DND-41 (cell line): ENCODE data around the gene COL13A1.
A peak's percentile ranks its signal among the peaks of the same experiment; 100 is the strongest.

Experiments
- ATAC-seq: fragments of 200-7000 bp; cut with Tn5 transposase; 3 replicates; pipeline ENCODE4 v1.9.1; 2021; ENCODE audit warnings: low read depth; ENCODE audit not compliant: insufficient read depth
- DNase-seq: peaks from one replicate; pipeline ENCODE4 v3.0.0-alpha.2; 2020
- H2AFZ ChIP-seq: 2 replicates; pipeline ENCODE4 v1.6.0; 2012; ENCODE audit warnings: low read depth, low read length
- H3K27ac ChIP-seq: 2 replicates; pipeline ENCODE4 v1.5.1; 2012; ENCODE audit warnings: low read length, inconsistent platforms
- H3K27me3 ChIP-seq: fragments of 200-600 bp; sonication (generic); 2 replicates; pipeline ENCODE4 v1.6.0; 2012; ENCODE audit warnings: low read length, mild to moderate bottlenecking, inconsistent platforms; ENCODE audit not compliant: insufficient read depth, poor library complexity
- H3K36me3 ChIP-seq: 2 replicates; pipeline ENCODE4 v1.5.1; 2012; ENCODE audit warnings: low read length, inconsistent platforms; ENCODE audit not compliant: insufficient read depth
- H3K4me1 ChIP-seq: 2 replicates; pipeline ENCODE4 v1.5.1; 2012; ENCODE audit warnings: mild to moderate bottlenecking, low read length; ENCODE audit not compliant: insufficient read depth
- H3K4me2 ChIP-seq: 2 replicates; pipeline ENCODE4 v1.6.0; 2012; ENCODE audit warnings: mild to moderate bottlenecking, moderate library complexity, low read length, inconsistent platforms; ENCODE audit not compliant: insufficient read depth
- H3K4me3 ChIP-seq, 2 experiments: fragments of 200-600 bp in 1 of 2; shearing (Covaris generic) in 1 of 2; 2 replicates each; pipeline ENCODE4 v1.5.1; 2012 to 2016; ENCODE audit warnings: inconsistent platforms in 2 of 2, low read length in 2 of 2, mild to moderate bottlenecking in 2 of 2, low read depth in 1 of 2, moderate library complexity in 1 of 2
- H3K79me2 ChIP-seq: 2 replicates; pipeline ENCODE4 v1.6.0; 2012; ENCODE audit warnings: low read length, inconsistent platforms; ENCODE audit not compliant: insufficient read depth
- H3K9ac ChIP-seq: 2 replicates; pipeline ENCODE4 v1.6.0; 2012; ENCODE audit warnings: low read depth, mild to moderate bottlenecking, inconsistent platforms, low read length, moderate library complexity
- H3K9me3 ChIP-seq: 2 replicates; pipeline ENCODE4 v1.5.1; 2012; ENCODE audit warnings: low read length, moderate library complexity, mild to moderate bottlenecking, inconsistent platforms; ENCODE audit not compliant: insufficient read depth, severe bottlenecking
- H4K20me1 ChIP-seq: 2 replicates; pipeline ENCODE4 v1.6.0; 2012; ENCODE audit warnings: low read length; ENCODE audit not compliant: insufficient read depth
- EZH2 ChIP-seq: IDR thresholded peaks from 3 replicates; pipeline ENCODE4 v1.6.1; 2012; ENCODE audit warnings: borderline replicate concordance, low read depth, mild to moderate bottlenecking, moderate library complexity, low read length, inconsistent platforms; ENCODE audit not compliant: severe bottlenecking
- TF ChIP-seq, protein P1 (sequence below): IDR thresholded peaks from 2 replicates; pipeline ENCODE4 v1.5.1; 2012; ENCODE audit warnings: borderline replicate concordance, low read length, moderate library complexity, mild to moderate bottlenecking; ENCODE audit not compliant: poor library complexity, severe bottlenecking; ENCODE audit errors: extremely low read depth

Gene COL13A1

DNA sequence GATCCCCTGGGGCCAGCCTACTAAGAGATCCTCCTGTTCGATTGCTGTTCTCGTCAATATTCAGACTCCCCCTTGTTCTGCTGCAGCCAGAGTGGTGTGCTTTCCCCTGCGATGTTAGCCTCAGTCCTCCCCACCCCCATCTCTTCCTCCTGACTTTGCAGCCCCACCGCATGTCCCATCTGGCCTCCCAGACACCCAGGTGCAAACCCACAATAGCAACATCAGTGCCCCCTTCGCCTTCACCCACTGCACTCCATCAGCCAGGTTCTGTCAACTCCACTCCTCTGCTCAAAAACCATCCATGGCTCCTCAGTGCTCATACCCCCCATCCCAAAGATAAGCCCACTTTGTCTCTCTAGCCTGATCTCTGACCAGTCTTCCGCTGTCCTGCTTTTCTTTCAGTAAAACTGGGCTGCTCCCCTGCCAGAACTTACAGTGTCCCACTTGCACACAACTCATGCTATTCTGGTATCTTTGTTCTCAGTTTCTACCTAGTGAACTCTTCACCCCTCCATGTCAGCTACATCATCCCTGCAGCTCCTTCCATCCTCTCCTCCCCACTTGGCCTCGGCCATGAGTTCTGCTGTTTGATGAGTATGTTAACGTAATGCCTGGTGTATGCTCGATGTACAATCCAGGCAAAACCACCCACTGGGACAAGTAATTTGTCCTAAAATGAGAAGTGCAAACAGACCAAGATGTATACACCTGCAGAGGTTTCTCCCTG is 26.6 kb downstream of the COL13A1 start:
- no peaks in the 10 kb centered on the region for H3K9me3 ChIP-seq
- peak; percentile 22 for DNase-seq
- H3K4me1 ChIP-seq = no peaks in the 10 kb centered on the region
- H4K20me1 ChIP-seq = no peaks in the 10 kb centered on the region
- H2AFZ ChIP-seq = no peak overlapping the region
- no peak overlapping the region for H3K4me3 ChIP-seq
- ATAC-seq = peak; percentile 56; the same call in 1 of the 3 replicates
- H3K27ac ChIP-seq = no peak overlapping the region
- no peak overlapping the region for H3K9ac ChIP-seq
- no peak overlapping the region for H3K4me2 ChIP-seq
- no peak for TF ChIP-seq EZH2
- TF ChIP-seq, protein P1, sequence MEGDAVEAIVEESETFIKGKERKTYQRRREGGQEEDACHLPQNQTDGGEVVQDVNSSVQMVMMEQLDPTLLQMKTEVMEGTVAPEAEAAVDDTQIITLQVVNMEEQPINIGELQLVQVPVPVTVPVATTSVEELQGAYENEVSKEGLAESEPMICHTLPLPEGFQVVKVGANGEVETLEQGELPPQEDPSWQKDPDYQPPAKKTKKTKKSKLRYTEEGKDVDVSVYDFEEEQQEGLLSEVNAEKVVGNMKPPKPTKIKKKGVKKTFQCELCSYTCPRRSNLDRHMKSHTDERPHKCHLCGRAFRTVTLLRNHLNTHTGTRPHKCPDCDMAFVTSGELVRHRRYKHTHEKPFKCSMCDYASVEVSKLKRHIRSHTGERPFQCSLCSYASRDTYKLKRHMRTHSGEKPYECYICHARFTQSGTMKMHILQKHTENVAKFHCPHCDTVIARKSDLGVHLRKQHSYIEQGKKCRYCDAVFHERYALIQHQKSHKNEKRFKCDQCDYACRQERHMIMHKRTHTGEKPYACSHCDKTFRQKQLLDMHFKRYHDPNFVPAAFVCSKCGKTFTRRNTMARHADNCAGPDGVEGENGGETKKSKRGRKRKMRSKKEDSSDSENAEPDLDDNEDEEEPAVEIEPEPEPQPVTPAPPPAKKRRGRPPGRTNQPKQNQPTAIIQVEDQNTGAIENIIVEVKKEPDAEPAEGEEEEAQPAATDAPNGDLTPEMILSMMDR = no peak
- no peaks in the 10 kb centered on the region for H3K79me2 ChIP-seq
- peaks cover 35% of the 10 kb centered on the region for H3K27me3 ChIP-seq
- H3K36me3 ChIP-seq = no peaks in the 10 kb centered on the region

DNA sequence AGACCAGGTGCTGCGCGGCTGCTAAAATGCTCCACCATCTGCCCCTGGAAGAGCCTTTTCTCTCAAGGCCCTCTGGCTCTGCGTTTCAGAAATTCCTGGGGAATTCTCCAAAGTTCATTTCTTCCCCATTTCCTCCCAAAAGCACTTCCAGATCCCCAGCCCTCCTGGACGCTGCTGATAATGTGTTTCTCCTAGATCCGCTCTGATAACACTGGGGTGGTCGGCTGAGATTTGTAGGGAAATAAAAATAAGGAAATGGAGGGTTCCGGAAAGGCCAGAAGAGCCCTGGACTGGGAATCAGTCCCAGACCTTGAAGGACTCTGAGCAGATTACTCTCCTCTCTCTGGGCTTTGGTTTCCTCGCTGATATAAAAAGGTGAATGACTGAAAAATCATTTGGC is 28.1 kb downstream of the COL13A1 start:
- no peak for TF ChIP-seq EZH2
- TF ChIP-seq, protein P1 = no peak
- Histone ChIP-seq H3K79me2 (no peaks in the 10 kb centered on the region), H3K4me2 (no peak overlapping the region), H3K9ac (no peak overlapping the region), H4K20me1 (no peaks in the 10 kb centered on the region), H3K9me3 (no peaks in the 10 kb centered on the region), H3K36me3 (no peaks in the 10 kb centered on the region), H2AFZ (no peak overlapping the region), H3K27me3 (peaks cover 38% of the 10 kb centered on the region), H3K4me3 (no peak overlapping the region), H3K4me1 (no peaks in the 10 kb centered on the region), H3K27ac (no peak overlapping the region)
- no peak for ATAC-seq
- no peak for DNase-seq

DNA sequence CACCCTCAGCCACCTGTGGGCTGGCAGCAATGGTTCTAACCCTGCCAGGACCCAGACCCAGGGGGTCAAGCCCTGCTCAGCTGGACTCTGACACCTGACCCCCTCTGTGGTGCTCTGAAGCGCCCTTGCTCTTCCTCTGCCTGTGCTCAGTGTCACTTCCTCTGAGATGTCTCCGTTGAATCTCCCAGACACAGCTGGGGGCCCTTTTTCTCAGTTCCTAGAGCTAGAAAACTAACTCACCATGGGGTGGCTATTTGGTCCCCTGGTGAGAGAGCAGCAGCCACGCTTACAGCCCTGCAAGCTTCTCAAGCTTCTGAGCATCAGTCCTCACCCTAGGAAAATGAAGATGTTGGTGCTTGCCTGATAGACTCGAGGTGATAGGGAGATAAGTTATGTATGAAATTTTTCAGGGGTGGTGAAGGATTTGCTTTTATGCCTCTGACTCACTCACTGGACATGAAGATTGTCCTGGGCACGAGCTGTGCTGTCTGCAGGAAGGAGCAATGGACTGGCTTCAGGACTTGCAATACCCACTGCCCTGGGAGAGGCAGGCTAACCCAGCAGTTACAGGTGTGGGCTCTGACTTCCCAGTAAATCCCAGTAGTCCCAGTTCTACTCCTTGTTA is 29.6 kb downstream of the COL13A1 start:
- Histone ChIP-seq H3K27me3 (peaks cover 43% of the 10 kb centered on the region), H3K4me2 (no peak overlapping the region), H3K4me3 (no peak overlapping the region), H3K9me3 (no peaks in the 10 kb centered on the region), H3K27ac (no peak overlapping the region), H3K36me3 (no peaks in the 10 kb centered on the region), H2AFZ (no peak overlapping the region), H3K79me2 (no peaks in the 10 kb centered on the region), H3K9ac (no peak overlapping the region), H3K4me1 (no peaks in the 10 kb centered on the region), H4K20me1 (no peaks in the 10 kb centered on the region)
- no peak for ATAC-seq
- DNase-seq = no peak
- TF ChIP-seq, protein P1 = no peak
